ENCODE data around the gene CACNA1D. TPM values are rescaled to one million over a fixed set of nuclear protein-coding genes. Genes with fewer than 3 reads are reported as not detected.

CACNA1D gene
- total RNA-seq, 5 donors from 2014 or later (not counting 1 experiment from before 2014, with no cell fraction given) = 0.09 to 0.47 (median 0.34) TPM; not detected in 1

DNA sequence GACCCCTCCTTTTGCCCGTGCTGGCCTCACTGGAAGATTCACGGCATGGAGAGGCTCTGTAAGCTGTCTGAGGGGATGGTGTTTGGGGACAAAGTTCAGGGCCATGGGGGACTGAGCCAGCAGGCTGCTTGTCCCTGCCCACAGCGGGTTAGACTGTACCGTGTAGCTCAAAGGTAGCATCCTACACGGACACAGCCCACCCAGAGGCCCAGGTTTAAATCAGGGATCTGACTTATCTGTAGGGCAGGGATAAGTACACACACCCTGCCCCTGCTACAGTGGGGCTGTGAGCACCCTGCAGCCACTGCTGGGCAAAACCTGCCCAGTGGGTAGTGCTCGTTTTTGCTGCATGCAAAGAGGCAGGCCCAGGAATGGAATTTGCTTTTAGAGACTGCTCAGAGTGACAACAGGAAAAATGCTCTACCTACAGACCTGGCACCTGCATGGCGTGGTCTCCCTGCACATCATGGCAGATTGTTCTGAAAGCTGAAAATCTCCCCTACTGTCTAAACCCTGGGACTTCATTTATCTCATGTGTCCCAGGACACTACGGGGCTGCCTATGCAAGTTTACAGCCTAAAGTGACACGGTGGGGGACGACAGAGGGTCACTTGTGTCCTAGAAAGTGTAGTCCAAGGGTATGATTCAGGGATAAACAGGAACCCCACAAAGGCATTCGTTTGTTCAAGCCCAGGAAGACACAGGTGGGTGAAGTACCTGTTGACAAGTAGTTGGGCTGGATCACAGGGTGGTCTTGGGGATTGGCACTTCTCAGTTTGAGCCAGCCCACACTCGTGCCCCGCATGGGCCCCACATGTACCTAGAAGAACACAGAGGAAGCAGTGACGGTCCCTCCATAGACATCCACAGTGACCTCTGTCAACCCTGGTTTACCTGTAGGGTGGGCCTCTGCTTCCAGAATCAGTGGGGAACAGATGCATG is 324.1 kb downstream of the CACNA1D start:
- peaks cover 0 to 3% (median 0%) of the 10 kb centered on the region in 3 donors for H3K4me1 Mint-ChIP-seq
- no peaks in the 10 kb centered on the region for H3K36me3 Mint-ChIP-seq
- Histone ChIP-seq H3K9me3 (no peaks in the 10 kb centered on the region), H3K36me3 (ENCODE audit: control insufficient read depth in 2 of 2, extremely low read depth in 1 of 2, insufficient read depth in 1 of 2, low read length in 1 of 2) (no peaks in the 10 kb centered on the region), H3K4me3 (ENCODE audit: control insufficient read depth in 1 of 2, extremely low read depth in 1 of 2, low read length in 1 of 2) (no peak overlapping the region), H3K27ac (ENCODE audit: low read length) (no peak overlapping the region), H3K27me3 (replicated peaks in 1 of 2; ENCODE audit: control insufficient read depth in 2 of 2, extremely low read depth in 1 of 2, insufficient read depth in 2 of 2, low read length in 1 of 2) (peaks cover 0 to 47% of the 10 kb centered on the region in 2 experiments), H3K4me1 (ENCODE audit: control insufficient read depth in 1 of 2, extremely low read depth in 1 of 2, insufficient read depth in 2 of 2, low read length in 2 of 2) (peaks cover 0 to 7% of the 10 kb centered on the region in 2 experiments)
- 72% methylated on average over 13 of the region's 14 CpGs for WGBS (ENCODE audit: insufficient coverage)
- no peak overlapping the region for H3K4me3 Mint-ChIP-seq
- no peaks in the 10 kb centered on the region for H3K9me3 Mint-ChIP-seq
- no peak for DNase-seq
- H3K27ac Mint-ChIP-seq = no peak overlapping the region
- CTCF ChIA-PET = no interaction called here
- H3K27me3 Mint-ChIP-seq = peaks cover 0 to 10% of the 10 kb centered on the region in 2 donors
- no peak for ATAC-seq (replicated peaks in 1 of 4)
- POLR2A ChIA-PET = no interaction called here

DNA sequence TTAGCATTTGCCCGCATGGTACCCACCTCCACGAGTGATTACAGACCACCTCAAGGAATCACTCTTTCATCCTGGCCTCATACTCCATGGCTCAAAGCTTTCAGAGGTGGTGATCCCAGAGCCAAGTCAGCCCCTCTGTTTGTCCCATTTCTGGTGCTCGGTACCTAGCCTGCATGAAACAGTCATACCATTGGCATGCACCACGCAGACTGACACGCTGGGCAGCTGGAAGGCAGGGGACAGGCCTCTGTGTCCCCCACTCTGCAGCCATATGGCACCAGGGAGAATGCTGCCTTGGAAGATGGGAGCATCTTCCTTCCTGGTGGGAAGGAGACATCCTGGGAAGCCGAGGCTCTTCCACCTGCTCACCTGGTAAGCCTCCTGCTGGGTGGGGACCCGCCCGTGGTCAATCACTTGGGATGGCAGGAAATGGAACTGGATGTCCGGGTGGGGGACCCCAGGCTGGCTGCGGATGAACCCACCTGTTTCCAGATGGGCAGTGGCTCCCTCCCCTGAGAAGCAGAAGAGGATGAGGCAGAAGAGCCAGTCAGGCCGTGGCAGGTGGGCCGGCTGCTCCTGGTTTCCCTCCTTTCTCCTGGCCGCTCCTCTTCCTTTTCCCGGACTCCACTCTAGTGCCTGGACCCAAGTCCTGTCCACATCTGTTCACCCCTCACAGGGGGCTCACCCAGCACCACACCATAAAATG is 324.9 kb downstream of the CACNA1D start:
- ATAC-seq (replicated peaks in 1 of 4) (no peak), DNase-seq (no peak)
- Histone ChIP-seq H3K27me3 (replicated peaks in 1 of 2; ENCODE audit: control insufficient read depth in 2 of 2, extremely low read depth in 1 of 2, insufficient read depth in 2 of 2, low read length in 1 of 2) (peaks cover 0 to 47% of the 10 kb centered on the region in 2 experiments), H3K27ac (ENCODE audit: low read length) (no peak overlapping the region), H3K4me3 (ENCODE audit: control insufficient read depth in 1 of 2, extremely low read depth in 1 of 2, low read length in 1 of 2) (no peak overlapping the region), H3K4me1 (ENCODE audit: control insufficient read depth in 1 of 2, extremely low read depth in 1 of 2, insufficient read depth in 2 of 2, low read length in 2 of 2) (peaks cover 0 to 7% of the 10 kb centered on the region in 2 experiments), H3K36me3 (ENCODE audit: control insufficient read depth in 2 of 2, extremely low read depth in 1 of 2, insufficient read depth in 1 of 2, low read length in 1 of 2) (no peaks in the 10 kb centered on the region), H3K9me3 (no peaks in the 10 kb centered on the region)
- Mint-ChIP-seq H3K4me3 (no peak overlapping the region), H3K27ac (no peak overlapping the region), H3K27me3 (peaks cover 0 to 10% of the 10 kb centered on the region in 2 donors), H3K9me3 (no peaks in the 10 kb centered on the region), H3K36me3 (no peaks in the 10 kb centered on the region), H3K4me1 (peaks cover 0 to 3% (median 0%) of the 10 kb centered on the region in 3 donors)
- POLR2A ChIA-PET = no interaction called here
- WGBS (ENCODE audit: insufficient coverage) = 84% methylated on average over 12 of the region's 14 CpGs
- CTCF ChIA-PET = no interaction called here

DNA sequence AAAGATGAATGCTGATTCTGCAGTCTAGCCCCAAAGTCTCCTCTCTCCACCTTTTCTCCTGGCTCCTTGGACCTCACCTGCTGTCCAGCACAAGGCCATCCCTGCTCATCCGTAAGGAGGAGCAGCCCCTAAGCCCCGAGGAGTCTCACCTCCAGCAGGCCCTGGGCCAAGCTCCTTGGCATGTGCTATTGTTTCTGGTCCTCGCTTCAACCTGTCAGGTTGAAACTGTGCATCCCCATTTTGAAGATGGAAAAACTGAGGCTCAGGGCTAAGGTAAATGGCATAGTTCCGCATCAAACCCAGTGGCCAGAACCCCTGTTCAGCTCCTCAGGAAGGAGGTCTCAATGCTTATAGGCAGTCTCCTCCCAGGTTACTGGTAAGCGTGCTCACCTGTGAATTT is 325.7 kb downstream of the CACNA1D start:
- no peaks in the 10 kb centered on the region for H3K9me3 Mint-ChIP-seq
- 76% methylated on average over 4 of the region's 5 CpGs for WGBS (ENCODE audit: insufficient coverage)
- no peak overlapping the region for H3K27ac Mint-ChIP-seq
- Histone ChIP-seq H3K9me3 (no peaks in the 10 kb centered on the region), H3K27ac (ENCODE audit: low read length) (no peak overlapping the region), H3K4me1 (ENCODE audit: control insufficient read depth in 1 of 2, extremely low read depth in 1 of 2, insufficient read depth in 2 of 2, low read length in 2 of 2) (peaks cover 0 to 7% of the 10 kb centered on the region in 2 experiments), H3K36me3 (ENCODE audit: control insufficient read depth in 2 of 2, extremely low read depth in 1 of 2, insufficient read depth in 1 of 2, low read length in 1 of 2) (no peaks in the 10 kb centered on the region), H3K27me3 (replicated peaks in 1 of 2; ENCODE audit: control insufficient read depth in 2 of 2, extremely low read depth in 1 of 2, insufficient read depth in 2 of 2, low read length in 1 of 2) (peaks cover 0 to 51% of the 10 kb centered on the region in 2 experiments), H3K4me3 (ENCODE audit: control insufficient read depth in 1 of 2, extremely low read depth in 1 of 2, low read length in 1 of 2) (no peak overlapping the region)
- no peak for ATAC-seq (replicated peaks in 1 of 4)
- peaks cover 0 to 10% of the 10 kb centered on the region in 2 donors for H3K27me3 Mint-ChIP-seq
- no peaks in the 10 kb centered on the region for H3K36me3 Mint-ChIP-seq
- ChIA-PET POLR2A (no interaction called here), CTCF (no interaction called here)
- peaks cover 0 to 3% (median 0%) of the 10 kb centered on the region in 3 donors for H3K4me1 Mint-ChIP-seq
- no peak for DNase-seq
- H3K4me3 Mint-ChIP-seq = no peak overlapping the region

DNA sequence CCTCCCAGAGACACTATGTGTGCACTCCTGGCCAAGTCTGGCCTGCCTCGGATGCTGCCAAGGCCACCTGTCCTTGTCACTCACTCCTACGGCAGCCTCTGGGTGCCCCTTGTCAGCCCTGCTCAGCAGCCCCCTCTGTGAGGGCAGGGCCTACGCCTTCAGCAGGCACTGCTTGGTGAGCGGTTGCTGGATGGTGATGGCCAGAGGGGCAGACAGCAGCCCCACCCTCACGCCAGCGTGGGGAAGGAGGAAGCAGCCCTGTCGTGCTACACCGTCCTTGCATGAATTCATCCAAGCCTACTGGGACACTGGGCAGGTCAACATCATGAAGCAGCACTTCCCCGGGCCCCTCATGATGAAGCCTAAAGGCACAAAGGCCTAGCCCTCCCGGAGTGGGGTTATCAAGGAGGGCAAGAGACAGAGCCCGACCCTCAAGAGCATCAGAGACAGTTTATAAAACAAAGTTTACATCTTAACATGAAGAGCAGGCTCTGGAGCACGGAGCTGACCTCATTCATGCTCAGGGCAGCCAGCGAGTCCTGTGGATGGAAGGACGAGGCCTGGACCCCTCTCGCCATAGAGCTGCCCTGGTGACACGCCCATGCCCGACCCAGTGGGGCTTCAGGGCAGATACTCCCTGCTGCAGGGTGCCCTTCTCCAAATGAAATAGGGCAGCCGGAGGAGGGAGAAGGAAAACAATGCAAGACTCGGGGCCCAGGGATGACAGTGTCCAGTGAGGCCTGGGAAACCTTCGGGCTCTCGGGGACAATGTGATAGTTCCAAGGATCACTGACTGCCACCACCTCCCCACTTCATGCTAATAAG is 326.6 kb downstream of the CACNA1D start:
- no peaks in the 10 kb centered on the region for H3K36me3 Mint-ChIP-seq
- Histone ChIP-seq H3K4me1 (ENCODE audit: control insufficient read depth in 1 of 2, extremely low read depth in 1 of 2, insufficient read depth in 2 of 2, low read length in 2 of 2) (peaks cover 0 to 7% of the 10 kb centered on the region in 2 experiments), H3K27ac (ENCODE audit: low read length) (no peak overlapping the region), H3K36me3 (ENCODE audit: control insufficient read depth in 2 of 2, extremely low read depth in 1 of 2, insufficient read depth in 1 of 2, low read length in 1 of 2) (no peaks in the 10 kb centered on the region), H3K4me3 (ENCODE audit: control insufficient read depth in 1 of 2, extremely low read depth in 1 of 2, low read length in 1 of 2) (no peak overlapping the region), H3K27me3 (replicated peaks in 1 of 2; ENCODE audit: control insufficient read depth in 2 of 2, extremely low read depth in 1 of 2, insufficient read depth in 2 of 2, low read length in 1 of 2) (peaks cover 0 to 51% of the 10 kb centered on the region in 2 experiments), H3K9me3 (no peaks in the 10 kb centered on the region)
- no peaks in the 10 kb centered on the region for H3K9me3 Mint-ChIP-seq
- ATAC-seq (replicated peaks in 1 of 4) (no peak), DNase-seq (no peak)
- no peak overlapping the region for H3K27ac Mint-ChIP-seq
- H3K4me1 Mint-ChIP-seq = peaks cover 0 to 3% (median 0%) of the 10 kb centered on the region in 3 donors
- 73% methylated on average over 17 of the region's 21 CpGs for WGBS (ENCODE audit: insufficient coverage)
- POLR2A ChIA-PET = no interaction called here
- no peak overlapping the region for H3K4me3 Mint-ChIP-seq
- CTCF ChIA-PET = no interaction called here
- H3K27me3 Mint-ChIP-seq = peaks cover 0 to 10% of the 10 kb centered on the region in 2 donors

DNA sequence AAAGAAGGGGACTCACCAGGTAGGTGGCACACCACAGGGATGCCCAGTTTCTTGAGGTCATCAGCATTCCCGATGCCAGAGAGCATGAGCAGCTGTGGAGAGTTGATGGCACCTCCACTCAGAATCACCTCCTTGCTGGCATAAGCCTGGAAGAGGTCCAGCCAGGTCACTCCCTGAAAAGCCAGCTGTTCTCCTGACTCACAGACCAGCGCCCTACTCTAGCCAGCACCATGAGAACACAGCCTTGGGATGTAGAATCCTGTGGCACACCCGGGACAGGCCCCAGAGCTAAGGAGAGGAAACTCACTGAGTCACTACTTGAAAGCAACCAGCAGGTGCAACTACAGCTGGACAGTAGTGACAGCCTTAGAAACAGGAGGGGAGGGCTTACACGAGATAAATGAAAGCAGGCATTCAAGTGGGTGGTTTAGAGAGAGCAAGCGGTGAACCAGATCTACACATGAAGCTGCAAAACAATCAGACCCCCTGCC is 327.3 kb downstream of the CACNA1D start:
- no peak overlapping the region for H3K27ac Mint-ChIP-seq
- H3K27me3 ChIP-seq (replicated peaks in 1 of 2; ENCODE audit: control insufficient read depth in 2 of 2, extremely low read depth in 1 of 2, insufficient read depth in 2 of 2, low read length in 1 of 2) = peaks cover 0 to 50% of the 10 kb centered on the region in 2 experiments
- no peak for ATAC-seq (replicated peaks in 1 of 4)
- WGBS (ENCODE audit: insufficient coverage) = 80% methylated on average over 2 of the region's 5 CpGs
- CTCF ChIA-PET = no interaction called here
- H3K4me1 Mint-ChIP-seq = peaks cover 0 to 3% (median 0%) of the 10 kb centered on the region in 3 donors
- no peak overlapping the region for H3K27ac ChIP-seq (ENCODE audit: low read length)
- H3K4me1 ChIP-seq (ENCODE audit: control insufficient read depth in 1 of 2, extremely low read depth in 1 of 2, insufficient read depth in 2 of 2, low read length in 2 of 2) = peaks cover 0 to 7% of the 10 kb centered on the region in 2 experiments
- no peaks in the 10 kb centered on the region for H3K9me3 ChIP-seq
- POLR2A ChIA-PET = no interaction called here
- no peak for DNase-seq
- no peaks in the 10 kb centered on the region for H3K36me3 Mint-ChIP-seq
- no peaks in the 10 kb centered on the region for H3K36me3 ChIP-seq (ENCODE audit: control insufficient read depth in 2 of 2, extremely low read depth in 1 of 2, insufficient read depth in 1 of 2, low read length in 1 of 2)
- H3K4me3 ChIP-seq (ENCODE audit: control insufficient read depth in 1 of 2, extremely low read depth in 1 of 2, low read length in 1 of 2) = no peak overlapping the region
- H3K4me3 Mint-ChIP-seq = no peak overlapping the region
- H3K27me3 Mint-ChIP-seq = peaks cover 0 to 10% of the 10 kb centered on the region in 2 donors
- no peaks in the 10 kb centered on the region for H3K9me3 Mint-ChIP-seq

DNA sequence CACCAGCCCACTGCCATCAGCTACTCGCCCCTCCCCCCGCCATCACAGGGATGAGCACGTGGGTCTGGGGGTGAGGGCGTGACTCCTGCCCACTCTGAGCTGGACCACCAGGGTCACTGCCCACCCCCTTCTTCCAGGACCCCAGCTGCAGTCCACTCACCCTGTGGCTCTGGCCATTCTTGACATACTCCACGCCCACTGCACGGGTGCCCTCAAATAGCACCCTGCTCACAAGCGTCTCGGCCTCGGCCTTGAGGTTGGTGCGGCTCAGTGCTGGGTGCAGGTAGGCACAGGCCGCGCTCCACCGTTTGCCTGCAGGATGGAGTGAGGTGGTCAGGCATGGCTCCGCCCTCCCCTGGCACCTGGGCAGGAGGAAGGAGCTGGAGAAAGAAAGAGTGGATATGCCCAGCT is 327.9 kb downstream of the CACNA1D start:
- H3K9me3 ChIP-seq = no peaks in the 10 kb centered on the region
- POLR2A ChIA-PET = no interaction called here
- no peak overlapping the region for H3K27ac ChIP-seq (ENCODE audit: low read length)
- peaks cover 0 to 44% of the 10 kb centered on the region in 2 experiments for H3K27me3 ChIP-seq (replicated peaks in 1 of 2; ENCODE audit: control insufficient read depth in 2 of 2, extremely low read depth in 1 of 2, insufficient read depth in 2 of 2, low read length in 1 of 2)
- WGBS (ENCODE audit: insufficient coverage) = 90% methylated on average over 12 of the region's 14 CpGs
- ATAC-seq (replicated peaks in 1 of 4) (no peak), DNase-seq (no peak)
- no peak overlapping the region for H3K27ac Mint-ChIP-seq
- peaks cover 0 to 10% of the 10 kb centered on the region in 2 donors for H3K27me3 Mint-ChIP-seq
- H3K4me3 ChIP-seq (ENCODE audit: control insufficient read depth in 1 of 2, extremely low read depth in 1 of 2, low read length in 1 of 2) = no peak overlapping the region
- no peak overlapping the region for H3K4me3 Mint-ChIP-seq
- H3K9me3 Mint-ChIP-seq = no peaks in the 10 kb centered on the region
- H3K36me3 ChIP-seq (ENCODE audit: control insufficient read depth in 2 of 2, extremely low read depth in 1 of 2, insufficient read depth in 1 of 2, low read length in 1 of 2) = no peaks in the 10 kb centered on the region
- peaks cover 0 to 5% of the 10 kb centered on the region in 2 experiments for H3K4me1 ChIP-seq (ENCODE audit: control insufficient read depth in 1 of 2, extremely low read depth in 1 of 2, insufficient read depth in 2 of 2, low read length in 2 of 2)
- H3K4me1 Mint-ChIP-seq = peaks cover 0 to 3% (median 0%) of the 10 kb centered on the region in 3 donors
- CTCF ChIA-PET = no interaction called here
- no peaks in the 10 kb centered on the region for H3K36me3 Mint-ChIP-seq

Measured in T-cell (primary cell).